Right renal cortex interstitium (tissue), 3 donors: ENCODE results near the gene BMPER. TPM values are rescaled to one million over a fixed set of nuclear protein-coding genes. Genes with fewer than 3 reads are reported as not detected.

Experiments
- DNase-seq, 3 donors: peaks; one replicate each; pipeline ENCODE4 v3.0.0-alpha.2; 2013; ENCODE audit warnings: low read depth in 3 of 3, low spot score in 2 of 3
- polyA plus RNA-seq, 3 donors: library from polyadenylated mRNA; unstranded; fragments of 120-200 nt; gene quantifications; one replicate each; pipeline ENCODE4 v1.2.1, GENCODE V29; 2013; ENCODE audit not compliant: insufficient read length in 3 of 3

Gene BMPER
- polyA plus RNA-seq = 10 to 100 TPM; 14.7 to 26.1 (median 20.1) TPM

DNA sequence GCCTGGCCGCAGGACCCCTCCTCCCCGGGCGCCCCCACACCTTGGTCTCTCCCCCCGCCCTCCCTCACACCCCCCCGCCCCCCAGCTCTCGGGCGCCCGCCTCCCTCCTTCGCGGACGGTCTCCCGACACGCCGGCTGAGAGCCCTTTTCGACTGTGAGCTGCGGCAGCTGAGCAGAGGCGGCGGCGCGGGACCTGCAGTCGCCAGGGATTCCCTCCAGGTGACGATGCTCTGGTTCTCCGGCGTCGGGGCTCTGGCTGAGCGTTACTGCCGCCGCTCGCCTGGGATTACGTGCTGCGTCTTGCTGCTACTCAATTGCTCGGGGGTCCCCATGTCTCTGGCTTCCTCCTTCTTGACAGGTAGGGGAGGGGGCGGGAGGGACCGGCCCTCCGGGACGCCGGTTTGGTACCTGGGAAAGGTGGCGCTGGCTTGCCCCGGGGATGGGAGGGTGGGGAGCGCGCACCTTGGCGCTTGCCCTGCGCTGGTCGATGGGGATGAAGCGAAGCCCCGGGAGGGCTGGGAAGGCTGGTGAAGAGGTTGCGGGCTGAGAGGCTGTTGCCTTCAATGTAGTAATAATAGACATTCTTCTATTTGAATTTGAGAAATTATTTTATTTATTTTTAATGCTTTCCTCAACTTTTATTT is at the start of gene BMPER:
Gene BMPER, plus strand, starts transcription at position 151 of the 644 bp plus-strand sequence. Its CDS starts 75 bp downstream, at position 226.
- peak in 2 of 3 donors; percentile 27 to 44 for DNase-seq

DNA sequence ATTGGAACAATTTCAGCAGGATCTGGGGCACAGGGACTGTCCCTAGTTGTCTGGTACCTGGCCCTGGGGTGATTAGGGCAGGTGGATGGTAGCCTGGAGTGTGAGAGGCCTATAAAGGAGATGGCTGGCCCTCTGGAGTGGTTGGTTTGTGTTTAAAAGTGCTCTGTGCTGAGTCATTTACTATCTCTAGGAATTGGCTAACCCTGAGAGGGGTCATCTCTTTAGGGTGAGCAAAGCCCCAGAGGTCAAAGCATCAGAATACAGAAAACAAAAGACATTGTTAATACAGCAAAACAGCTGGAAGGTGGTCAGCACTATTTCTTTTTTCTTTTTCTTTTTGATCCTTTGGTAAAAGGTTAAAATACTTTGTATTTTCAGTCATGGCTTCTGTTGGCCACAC is 43.4 kb upstream of the BMPER start:
- DNase-seq = no peak

DNA sequence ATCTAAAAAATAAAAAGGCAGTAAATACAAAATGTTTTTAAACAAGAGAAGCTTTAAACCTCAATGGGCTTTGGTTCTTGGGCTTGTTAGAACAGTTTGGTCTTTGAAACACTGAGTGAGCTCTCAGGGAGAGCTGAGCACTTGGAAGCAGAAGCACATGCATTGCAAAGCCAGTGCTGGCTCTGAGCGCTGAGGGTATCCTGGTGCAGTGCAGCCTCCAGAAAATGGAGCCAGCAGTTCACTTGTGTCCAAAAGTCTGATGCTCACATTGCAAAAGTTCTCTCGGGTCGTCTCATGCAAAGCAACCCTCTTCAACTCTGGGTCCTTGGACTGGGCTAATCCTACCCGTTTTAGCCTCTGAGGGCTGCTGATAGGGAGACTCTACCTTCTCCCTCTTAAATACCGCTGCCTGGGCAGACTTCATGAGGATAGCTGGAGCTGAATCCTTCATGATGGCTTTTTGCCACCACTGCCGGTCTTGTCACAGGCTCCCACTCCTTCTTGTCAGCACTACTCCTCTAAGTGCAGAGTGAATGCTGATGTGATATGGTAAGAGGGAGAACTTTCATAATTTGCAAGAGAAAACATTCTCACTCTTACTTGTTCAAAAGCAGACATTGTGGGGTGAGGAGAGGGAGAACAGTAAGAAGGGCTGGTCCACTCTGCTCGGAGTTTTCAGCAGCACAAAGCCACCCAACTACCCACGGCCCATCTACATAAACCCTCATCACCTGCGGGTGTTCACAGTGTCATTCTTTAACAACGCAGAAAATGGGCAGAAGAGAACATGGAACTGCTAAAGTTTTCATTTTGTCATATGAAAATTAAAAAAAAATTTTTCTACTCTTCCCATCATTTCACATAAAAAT is 42.2 kb upstream of the BMPER start:
- DNase-seq = no peak

DNA sequence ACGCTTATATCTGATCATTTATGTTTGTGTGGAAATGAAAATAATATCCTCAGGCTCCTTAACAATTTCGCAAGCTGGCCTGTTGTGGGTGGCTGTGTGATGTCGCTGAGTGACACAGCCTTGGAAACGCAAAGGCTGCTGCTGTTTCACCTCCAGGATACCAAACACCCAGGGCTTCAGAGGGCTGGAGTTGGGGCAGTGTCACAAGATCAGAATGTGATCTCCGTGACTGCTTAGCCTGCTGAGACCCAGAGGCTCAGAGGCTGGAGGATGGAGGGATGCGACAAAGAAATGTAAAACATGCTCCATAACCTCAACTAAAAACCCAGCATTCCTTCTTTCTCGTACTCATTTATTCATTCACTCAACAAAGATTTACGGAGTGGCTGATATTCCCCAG is 37.2 kb upstream of the BMPER start:
- DNase-seq = no peak

DNA sequence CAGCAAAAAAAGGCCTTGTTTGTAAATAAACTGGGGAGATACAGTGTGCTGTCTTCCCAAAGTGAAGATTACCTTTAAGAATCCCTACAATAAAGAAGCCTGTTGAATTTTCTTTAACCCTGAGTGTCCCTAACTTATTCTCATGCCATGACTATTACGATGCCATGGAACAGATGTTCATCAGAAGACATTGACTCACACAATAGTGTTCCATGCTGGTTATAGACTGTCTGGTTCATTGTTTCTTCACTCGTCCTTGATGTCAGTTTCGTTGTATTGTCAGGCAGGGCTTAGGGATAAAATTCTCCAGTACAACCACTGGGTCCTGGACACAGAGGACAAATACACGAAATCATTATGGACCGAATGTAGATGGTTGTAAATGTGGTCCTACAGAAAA is 36.2 kb upstream of the BMPER start:
- DNase-seq = no peak

DNA sequence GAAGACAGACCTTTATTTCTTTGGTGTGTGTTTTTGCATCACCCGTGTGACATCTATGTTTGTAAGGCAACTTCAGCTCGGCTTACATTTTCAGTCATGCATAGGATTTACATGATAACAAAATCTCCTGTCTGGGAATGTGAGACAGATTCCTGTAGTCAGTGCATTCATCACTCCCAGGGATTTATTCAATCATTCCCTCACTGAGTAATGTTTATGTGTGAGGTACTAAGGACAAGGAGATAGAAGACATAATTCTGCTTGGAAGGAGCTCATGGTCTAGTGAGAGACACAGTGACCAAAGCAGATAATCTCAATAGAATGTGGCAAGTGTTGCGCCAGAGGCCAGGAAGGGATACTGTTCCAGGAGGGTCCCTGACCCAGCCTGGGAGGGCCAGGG is 35.2 kb upstream of the BMPER start:
- DNase-seq = no peak

DNA sequence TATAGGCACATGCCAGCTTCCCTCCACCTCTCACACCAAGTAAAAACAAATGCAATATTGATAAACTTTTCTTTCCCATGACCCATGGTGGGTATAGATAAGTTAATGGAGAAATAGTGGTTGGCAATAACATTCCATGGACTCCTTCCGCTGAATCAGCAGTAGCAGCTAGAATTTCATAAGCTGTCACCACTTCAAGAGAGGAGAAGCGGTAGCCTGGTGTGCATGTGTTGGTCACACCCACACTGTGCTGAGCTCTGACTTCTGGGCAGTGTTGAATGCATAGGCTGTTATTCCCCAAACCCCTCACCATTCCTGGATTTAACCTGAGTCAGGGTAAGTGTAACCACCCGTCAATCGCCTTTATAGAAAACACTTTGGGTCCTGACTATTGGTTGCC is 32.5 kb upstream of the BMPER start:
- no peak for DNase-seq

DNA sequence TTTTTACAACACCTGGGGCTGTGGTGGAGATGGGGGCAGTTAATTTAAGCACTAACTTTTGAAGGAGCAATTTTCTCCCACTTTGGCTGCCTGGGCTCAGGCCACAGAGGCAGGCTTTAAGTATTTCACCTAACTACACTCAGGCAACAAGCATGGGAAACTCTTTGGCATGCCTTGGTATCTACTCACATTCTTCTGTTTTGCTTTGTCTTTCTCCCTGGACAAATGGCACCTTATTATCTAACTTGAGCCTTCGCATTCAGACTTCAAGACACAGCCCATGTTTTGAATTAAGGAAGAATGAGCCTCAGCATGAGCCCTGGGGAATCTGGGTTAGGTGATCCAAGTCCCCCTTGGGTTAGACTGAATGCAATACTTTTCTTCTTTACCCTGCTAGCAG is 31.8 kb upstream of the BMPER start:
- no peak for DNase-seq

DNA sequence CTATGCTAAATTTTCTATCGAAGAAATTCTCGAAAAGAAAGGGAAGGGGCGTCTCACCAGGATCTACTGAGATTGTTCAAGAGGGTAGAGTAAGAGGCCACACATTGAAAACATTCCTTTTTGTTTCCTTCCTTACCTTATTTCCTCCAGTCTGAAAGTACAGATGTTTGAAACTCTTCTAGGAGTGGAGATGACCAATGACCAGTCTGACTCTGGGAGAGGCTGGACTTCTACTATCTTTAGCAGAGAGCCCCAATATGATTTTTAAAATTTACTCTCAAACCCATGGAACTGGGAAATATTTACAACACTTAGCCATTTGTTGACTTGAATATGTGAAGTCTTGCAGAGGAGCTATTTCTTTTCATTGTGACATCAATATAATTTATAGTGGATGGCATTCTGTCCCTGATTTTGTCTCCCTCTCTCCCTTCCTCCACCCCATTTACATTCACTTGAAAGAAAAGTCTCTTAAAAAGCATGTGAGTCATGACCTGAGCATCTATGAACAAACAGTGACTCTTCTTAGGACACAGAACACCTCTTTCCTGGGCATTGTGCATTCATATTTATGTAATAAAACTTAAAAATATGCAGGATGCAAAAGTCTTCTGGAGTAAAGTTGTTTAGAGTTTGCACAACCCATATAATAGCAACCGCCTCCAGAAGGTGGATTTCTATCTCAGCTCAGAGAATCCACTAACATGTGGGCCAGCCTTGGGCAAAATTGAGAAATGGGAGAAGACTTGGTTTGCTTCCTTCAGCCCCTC is 31.2 kb upstream of the BMPER start:
- no peak for DNase-seq

DNA sequence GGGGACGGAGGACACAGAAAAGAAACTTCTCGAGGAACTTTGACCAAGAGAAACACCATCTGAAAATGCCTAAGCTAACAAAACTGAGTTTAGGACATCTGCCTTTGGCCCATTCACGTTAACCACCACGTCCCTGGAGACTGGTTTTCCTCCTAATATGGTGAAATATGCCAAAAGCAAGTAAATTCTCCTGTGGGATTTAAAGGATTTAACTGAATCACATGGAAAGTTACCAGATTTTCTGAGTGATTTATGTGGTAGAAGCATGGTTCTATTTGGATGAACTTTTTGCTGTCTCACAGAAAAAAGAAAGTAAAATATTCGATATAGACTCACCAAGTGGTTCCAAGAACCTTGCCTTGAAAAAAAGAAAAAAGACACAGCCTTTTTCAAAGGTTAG is 30.4 kb upstream of the BMPER start:
- no peak for DNase-seq

DNA sequence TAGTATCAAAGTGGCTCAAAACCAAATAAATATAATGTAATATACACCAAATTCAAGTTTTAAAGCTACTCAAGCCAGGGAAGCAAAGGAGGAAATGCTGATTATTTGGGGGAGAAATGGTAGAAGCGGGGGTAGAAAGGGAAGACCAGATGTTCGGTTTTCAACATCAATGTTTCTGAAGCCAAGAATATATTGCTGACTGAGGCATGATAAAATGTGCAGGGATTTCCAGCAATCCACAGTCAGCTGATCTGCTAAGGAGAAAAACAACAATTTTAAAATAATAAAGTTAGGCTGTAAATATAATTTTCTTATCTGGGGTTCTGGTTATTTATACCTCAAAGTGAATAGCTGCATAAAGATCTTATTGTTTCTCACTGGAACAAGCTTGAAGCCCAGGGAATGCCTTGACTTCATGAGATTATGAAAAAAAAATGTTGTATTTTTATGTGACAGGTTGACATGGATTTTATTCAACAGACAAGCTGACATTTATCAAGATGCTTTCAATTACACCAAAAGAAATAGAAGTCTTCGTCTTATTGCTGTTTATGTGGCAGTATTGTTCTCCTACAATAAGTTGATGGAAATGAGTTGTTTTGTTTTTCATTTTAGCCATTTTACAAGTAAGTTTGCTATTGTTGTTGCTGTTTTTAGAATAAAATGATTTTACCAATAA is 28.6 kb upstream of the BMPER start:
- peak in 1 of 3 donors; percentile 6 for DNase-seq

DNA sequence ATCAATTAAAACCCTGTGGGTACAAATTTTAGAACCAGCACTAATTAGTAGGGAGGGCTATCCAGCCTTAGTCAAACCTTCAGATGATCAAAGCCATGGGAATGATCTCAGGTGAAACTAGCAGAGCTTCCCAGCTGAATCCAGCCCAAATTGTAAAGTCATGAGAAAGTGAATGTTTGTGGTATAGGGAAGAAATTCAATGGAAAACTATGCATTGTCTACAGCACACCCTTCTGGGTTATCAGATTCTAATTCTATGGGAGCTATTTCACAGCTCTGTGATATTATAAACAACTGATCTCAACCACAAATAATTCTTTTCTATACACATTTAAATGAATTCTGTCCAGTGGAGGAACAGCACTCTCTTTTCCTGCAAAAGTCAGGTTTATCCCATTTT is 24.6 kb upstream of the BMPER start:
- DNase-seq = no peak

DNA sequence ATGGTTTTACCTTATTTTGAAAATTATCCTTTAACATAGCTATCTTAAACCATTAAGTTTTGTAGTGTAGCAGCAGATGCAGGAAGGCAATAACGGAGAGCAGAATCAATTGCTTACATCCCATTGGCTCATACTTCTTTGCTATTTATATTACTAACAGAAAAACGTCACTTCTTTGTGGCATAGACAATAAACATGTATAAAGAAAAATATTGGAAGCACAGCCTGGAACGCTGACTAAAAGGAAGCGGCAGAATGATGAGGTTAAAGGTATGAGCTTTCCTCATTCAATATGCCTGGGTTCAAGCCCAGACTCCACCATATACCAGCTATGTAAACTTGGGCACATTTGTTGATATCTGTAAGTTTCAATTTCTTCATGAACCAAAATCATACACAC is 24.0 kb upstream of the BMPER start:
- no peak for DNase-seq

DNA sequence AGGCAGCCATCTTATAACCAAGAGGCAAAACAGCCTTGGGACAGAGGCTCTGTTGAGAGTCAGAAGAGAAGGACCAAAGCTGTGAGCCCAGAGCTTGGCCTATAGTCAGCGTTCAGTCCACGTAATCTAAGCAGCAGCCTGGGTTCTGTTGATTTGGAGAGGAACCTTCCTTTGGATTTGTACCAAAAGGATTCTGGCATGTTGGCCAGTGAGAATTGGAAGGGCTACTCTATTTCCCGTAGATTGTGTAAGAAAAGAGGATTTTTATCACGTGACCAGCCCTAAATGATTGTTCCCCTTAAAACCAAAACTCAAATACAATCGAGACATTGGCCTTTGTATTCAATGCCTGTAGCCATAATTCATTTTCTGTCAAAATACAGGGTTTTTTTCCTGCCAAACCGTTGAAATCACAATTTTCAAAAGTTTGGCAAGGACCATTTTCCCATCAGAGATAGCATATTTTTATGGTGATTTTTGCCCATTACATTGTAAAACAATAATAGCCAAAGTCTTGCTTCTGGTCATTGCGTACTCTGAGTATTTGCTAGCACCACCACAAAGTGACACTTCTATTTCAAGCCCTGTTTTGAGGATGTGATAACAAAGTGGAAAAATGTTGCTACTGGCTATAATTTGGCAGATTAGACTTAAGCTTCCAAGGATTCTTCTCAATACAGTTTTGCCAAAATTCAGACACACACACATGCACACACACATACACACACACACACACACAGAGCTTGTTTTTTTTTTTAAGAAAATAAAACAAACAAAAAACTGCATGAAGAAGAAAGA is 23.1 kb upstream of the BMPER start:
- DNase-seq = no peak

DNA sequence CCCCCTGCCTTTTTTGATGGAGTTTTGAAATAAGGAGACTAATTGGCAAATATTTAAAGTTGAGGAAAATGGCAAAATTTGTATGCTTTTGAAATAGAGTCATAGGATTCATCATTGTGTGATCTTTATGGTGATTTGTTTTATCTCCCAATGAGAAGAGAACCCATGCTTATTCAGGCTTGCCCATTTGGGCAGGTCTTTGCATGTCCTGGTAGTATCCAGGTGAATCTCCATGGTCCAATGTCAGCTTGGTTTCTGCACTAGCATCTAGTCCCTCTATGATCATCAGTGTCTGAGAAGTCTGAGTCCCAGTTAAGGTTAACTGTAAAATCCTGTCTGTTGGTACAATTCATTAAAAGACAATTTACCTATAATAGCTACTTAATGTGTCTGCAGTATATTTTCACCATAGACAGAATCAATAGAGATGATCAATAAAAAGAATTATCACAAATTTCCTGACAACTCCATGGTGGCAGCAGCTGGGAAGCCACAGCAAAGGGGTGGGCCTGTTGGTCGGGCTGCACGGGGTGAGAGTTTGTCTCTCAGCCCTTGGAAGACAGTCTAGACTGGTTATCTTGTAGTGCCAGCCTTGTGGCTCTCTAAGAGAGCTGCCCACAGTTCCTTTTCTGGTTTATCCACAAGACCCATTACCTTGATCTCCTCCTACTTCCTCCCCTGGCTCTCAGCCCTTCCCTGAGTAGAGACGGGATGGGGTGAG is 22.2 kb upstream of the BMPER start:
- DNase-seq = no peak

DNA sequence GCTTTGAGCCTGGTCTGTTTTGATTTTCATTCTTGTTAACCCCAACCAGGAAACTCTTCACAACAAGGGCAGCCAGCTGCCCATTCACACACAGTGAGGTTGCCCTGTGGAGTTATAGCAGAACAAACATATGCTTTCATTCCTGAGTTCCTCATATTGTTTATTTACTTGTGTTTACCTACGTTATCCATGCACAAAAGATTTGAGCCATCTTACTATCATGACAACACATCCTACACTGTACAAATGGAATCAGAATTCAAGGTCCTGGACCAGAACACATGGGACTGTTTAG is 21.7 kb upstream of the BMPER start:
- DNase-seq = no peak

DNA sequence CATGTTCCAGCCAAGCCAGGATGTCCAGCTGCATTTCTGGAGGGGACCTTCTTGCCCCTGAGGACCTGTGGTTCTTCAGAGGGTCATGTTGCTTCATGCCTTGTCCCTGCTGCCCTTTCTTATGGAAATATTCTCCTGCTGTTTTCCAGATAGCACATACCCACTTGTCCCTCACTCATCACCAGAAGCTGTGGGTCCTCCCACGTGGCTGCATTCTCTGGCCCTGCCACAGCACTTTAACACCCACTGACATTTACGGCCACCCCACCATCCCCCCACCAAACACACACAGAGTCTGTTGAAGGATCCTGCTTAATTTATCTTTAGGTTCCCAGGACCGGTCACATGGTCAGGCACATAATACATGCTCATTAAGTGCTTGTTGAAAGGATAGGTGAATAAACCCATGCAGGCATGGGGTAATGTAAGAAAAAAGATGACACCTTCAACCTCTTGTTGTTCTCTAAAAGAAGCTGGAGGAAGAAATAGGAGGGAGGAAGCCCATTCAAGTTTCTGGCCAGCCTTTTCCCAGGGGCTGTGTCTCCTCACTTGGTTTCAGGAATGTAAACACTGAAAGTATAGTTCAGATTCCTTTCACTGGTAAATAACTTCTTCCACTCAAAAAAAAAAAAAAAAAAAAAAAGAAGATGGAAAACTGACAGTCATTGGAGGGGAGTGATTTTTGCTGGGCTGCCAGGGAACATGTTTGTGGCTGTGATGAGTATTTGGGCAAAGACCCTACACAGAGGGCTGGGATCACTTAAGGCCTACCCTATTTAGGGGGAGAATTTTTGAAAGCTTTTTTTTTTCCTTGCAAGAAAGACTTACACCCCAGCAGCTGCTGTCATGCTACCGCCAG is 19.8 kb upstream of the BMPER start:
- DNase-seq = no peak

DNA sequence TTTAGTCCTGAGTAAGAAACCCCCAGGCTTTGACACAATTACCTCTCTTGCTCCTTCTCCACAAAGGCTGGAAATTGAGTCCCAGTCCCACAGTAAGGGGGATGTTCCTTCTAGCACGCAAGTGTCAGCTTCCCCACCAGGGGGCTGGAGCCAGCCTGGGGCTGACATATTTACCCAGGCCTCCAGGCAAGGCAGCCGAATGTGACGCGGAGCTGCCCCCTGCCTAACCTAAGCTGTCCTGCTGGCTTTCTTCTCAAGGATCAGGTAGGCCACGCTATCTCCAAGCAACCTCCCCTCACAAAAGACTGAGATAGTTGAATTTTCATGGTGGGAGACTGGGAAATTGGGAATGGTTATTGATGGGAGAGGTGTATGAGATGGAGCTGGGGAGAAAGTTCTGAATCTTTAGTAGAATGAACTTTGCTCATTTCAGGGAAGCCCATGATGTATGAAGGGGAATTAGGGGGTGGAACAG is 19.2 kb upstream of the BMPER start:
- DNase-seq = no peak
